ENCODE measurements around the gene NT5M. TPM values are rescaled to one million over a fixed set of nuclear protein-coding genes. Genes with fewer than 3 reads are reported as not detected.
"Not testable (repeated sequence)": the region's sequence is repeated elsewhere in the genome, so short reads cannot be mapped to it uniquely, and the experiment has no call there.

The NT5M gene
- total RNA-seq, 1 donor from 2014 or later: 8.2 TPM

DNA sequence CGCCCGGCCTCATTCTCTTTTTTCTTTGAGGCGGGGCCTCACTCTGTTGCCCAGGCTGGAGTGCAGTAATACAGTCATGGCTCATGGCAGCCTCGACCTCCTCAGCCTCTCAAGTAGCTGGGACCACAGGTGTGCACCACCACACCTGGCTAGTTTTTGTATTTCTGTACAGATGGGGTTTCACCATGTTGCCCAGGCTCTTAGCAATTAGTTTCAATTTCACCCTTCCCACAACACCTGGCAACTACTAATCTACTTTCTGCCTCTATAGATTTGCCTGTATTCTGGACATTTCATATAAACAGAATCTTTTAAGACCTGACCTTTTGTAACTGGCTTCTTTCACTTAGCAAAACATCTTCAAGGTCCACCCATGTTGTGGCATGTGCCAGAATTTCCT is 8.0 kb upstream of the NT5M start:
- no peak for DNase-seq
- Mint-ChIP-seq H3K4me3 (ENCODE audit: unreplicated experiment) (no peak overlapping the region), H3K27me3 (ENCODE audit: unreplicated experiment) (no peaks in the 10 kb centered on the region), H3K27ac (ENCODE audit: unreplicated experiment) (no peak overlapping the region), H3K36me3 (ENCODE audit: unreplicated experiment) (no peaks in the 10 kb centered on the region), H3K4me1 (ENCODE audit: low read depth, unreplicated experiment) (peaks cover 5% of the 10 kb centered on the region), H3K9me3 (ENCODE audit: unreplicated experiment) (peaks cover 3% of the 10 kb centered on the region)
- TF ChIP-seq, protein P1, sequence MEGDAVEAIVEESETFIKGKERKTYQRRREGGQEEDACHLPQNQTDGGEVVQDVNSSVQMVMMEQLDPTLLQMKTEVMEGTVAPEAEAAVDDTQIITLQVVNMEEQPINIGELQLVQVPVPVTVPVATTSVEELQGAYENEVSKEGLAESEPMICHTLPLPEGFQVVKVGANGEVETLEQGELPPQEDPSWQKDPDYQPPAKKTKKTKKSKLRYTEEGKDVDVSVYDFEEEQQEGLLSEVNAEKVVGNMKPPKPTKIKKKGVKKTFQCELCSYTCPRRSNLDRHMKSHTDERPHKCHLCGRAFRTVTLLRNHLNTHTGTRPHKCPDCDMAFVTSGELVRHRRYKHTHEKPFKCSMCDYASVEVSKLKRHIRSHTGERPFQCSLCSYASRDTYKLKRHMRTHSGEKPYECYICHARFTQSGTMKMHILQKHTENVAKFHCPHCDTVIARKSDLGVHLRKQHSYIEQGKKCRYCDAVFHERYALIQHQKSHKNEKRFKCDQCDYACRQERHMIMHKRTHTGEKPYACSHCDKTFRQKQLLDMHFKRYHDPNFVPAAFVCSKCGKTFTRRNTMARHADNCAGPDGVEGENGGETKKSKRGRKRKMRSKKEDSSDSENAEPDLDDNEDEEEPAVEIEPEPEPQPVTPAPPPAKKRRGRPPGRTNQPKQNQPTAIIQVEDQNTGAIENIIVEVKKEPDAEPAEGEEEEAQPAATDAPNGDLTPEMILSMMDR (IDR thresholded peaks at IDR 0.05; ENCODE audit: partially characterized antibody, unreplicated experiment): no peak

DNA sequence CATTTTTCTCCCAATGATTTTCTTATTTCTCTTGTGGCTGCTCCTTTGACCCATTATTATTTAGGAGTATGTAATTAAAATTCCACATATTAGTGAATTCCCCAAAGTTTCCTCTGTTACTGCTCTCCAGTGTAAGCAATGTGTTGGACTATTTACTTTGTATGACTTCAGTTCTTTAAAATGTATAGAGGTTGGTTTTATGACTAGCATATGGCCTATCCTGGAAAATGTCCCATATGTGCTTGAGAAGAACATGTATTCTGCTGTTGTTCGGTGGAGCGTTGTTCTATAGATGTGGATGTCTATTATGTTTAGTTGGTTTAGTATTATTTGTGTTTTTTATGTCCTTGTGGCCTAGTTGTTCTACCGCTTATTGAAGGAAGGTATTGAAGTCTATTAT is 6.0 kb upstream of the NT5M start:
- no peak overlapping the region for H3K27ac Mint-ChIP-seq (ENCODE audit: unreplicated experiment)
- no peak overlapping the region for H3K4me3 Mint-ChIP-seq (ENCODE audit: unreplicated experiment)
- no peaks in the 10 kb centered on the region for H3K27me3 Mint-ChIP-seq (ENCODE audit: unreplicated experiment)
- TF ChIP-seq, protein P1 (IDR thresholded peaks at IDR 0.05; ENCODE audit: partially characterized antibody, unreplicated experiment): no peak
- H3K36me3 Mint-ChIP-seq (ENCODE audit: unreplicated experiment): no peaks in the 10 kb centered on the region
- peaks cover 6% of the 10 kb centered on the region for H3K4me1 Mint-ChIP-seq (ENCODE audit: low read depth, unreplicated experiment)
- DNase-seq: no peak
- peaks cover 2% of the 10 kb centered on the region for H3K9me3 Mint-ChIP-seq (ENCODE audit: unreplicated experiment)

DNA sequence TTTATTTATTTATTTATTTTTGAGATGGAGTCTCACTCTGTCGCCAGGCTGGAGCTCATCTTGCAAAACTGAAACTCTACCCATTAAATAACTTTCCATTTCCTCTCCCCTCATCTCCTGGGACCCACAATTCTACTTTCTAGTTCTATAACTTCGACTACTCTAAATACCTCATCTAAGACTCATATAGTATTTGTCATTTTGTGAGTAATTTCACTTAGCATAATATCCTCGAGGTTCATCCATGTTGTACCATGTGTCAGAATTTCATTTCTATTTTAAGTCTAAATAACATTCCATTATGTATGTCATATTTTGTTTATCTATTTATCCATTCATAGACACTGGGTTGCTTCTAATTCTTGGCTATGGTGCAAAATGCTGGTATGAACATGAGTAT is 5.1 kb upstream of the NT5M start:
- Mint-ChIP-seq H3K4me3 (ENCODE audit: unreplicated experiment) (no peak overlapping the region), H3K4me1 (ENCODE audit: low read depth, unreplicated experiment) (peaks cover 7% of the 10 kb centered on the region), H3K9me3 (ENCODE audit: unreplicated experiment) (peaks cover 2% of the 10 kb centered on the region), H3K36me3 (ENCODE audit: unreplicated experiment) (no peaks in the 10 kb centered on the region), H3K27ac (ENCODE audit: unreplicated experiment) (no peak overlapping the region), H3K27me3 (ENCODE audit: unreplicated experiment) (no peaks in the 10 kb centered on the region)
- TF ChIP-seq, protein P1 (IDR thresholded peaks at IDR 0.05; ENCODE audit: partially characterized antibody, unreplicated experiment): no peak
- DNase-seq: no peak

DNA sequence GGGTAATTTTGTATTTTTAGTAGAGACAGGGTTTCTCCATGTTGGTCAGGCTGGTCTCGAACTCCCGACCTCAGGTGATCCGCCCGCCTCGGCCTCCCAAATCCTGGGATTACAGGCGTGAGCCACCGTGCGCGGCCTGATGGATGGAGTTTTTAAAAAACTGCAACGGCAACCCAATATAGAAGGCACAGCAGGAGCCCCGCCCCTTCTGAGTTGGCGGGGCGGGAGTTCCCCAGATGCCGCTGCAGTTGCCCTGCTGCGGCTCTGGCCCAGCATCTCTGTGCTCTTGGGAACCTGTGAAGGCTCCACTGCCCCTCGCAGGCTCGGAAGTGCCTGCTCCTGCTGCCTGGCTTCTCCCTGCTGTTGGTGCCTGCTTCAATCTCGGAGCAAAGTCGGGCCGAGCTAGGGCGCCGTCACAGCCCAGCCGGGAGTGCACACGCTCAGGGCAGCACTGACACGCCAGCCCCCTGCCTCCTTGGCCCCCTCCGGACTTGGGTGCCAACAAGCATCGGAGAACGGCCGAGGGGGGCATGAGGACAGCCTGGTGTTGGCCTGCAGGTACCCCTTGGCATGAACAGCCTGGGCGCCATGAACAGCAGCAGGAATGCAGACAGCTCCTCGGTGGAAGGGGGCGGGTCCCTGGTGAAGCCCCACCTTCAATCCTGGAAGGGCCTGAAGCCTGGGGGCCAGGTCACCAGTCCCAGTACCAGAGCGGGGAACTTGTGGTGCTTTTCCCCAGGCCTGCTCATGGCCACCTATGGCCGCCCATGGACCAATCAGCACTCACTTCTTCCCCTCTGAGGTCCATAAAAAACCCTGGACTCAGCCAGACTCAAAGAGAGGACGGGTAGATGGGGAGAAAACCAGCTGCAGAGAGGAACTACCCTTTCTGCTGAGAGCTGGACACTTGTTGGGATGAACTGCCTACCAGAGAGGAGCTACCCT is 2.3 kb upstream of the NT5M start:
- Mint-ChIP-seq H3K4me1 (ENCODE audit: low read depth, unreplicated experiment) (peaks cover 12% of the 10 kb centered on the region), H3K4me3 (ENCODE audit: unreplicated experiment) (no peak overlapping the region), H3K9me3 (ENCODE audit: unreplicated experiment) (peaks cover 2% of the 10 kb centered on the region), H3K36me3 (ENCODE audit: unreplicated experiment) (no peaks in the 10 kb centered on the region), H3K27me3 (ENCODE audit: unreplicated experiment) (no peaks in the 10 kb centered on the region), H3K27ac (ENCODE audit: unreplicated experiment) (no peak overlapping the region)
- peak; percentile 53 for DNase-seq
- TF ChIP-seq, protein P1 (IDR thresholded peaks at IDR 0.05; ENCODE audit: partially characterized antibody, unreplicated experiment): no peak

DNA sequence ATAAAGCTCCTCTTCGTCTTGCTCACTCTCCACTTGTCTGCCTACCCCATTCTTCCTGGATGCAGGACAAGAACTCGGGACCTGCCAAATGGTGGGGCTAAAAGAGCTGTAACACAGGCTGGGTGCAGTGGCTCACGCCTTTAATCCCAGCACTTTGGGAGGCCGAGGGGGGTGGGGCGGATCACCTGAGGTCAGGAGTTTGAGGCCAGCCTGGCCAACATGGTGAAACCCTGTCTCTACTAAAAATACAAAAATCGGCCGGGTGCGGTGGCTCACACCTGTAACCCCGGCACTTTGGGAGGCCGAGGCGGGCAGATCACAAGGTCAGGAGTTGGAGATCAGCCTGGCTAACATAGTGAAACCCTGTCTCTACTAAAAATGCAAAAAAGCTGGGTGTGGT is 1.5 kb upstream of the NT5M start:
- H3K4me1 Mint-ChIP-seq (ENCODE audit: low read depth, unreplicated experiment): peaks cover 12% of the 10 kb centered on the region
- H3K9me3 Mint-ChIP-seq (ENCODE audit: unreplicated experiment); H3K27me3 Mint-ChIP-seq (ENCODE audit: unreplicated experiment); DNase-seq; H3K4me3 Mint-ChIP-seq (ENCODE audit: unreplicated experiment); H3K27ac Mint-ChIP-seq (ENCODE audit: unreplicated experiment); H3K36me3 Mint-ChIP-seq (ENCODE audit: unreplicated experiment): not testable (repeated sequence)
